Dermis blood vessel endothelial cell (primary cell): ENCODE measurements around the gene HCFC1. TPM values are rescaled to one million over a fixed set of nuclear protein-coding genes. Genes with fewer than 3 reads are reported as not detected.
A peak's percentile ranks its signal among the peaks of the same experiment; 100 is the strongest.

ENCODE experiments used
- DNase-seq: peaks from one replicate; pipeline ENCODE4 v3.0.0; 2010
- total RNA-seq: library from RNA; depleted of rRNA; stranded (reverse); fragments of >200 nt; gene quantifications from 2 replicates; pipeline ENCODE4 v1.2.3, GENCODE V29; 2014

The HCFC1 gene
- total RNA-seq, 1 donor from 2014 or later, result 15.3 TPM

DNA sequence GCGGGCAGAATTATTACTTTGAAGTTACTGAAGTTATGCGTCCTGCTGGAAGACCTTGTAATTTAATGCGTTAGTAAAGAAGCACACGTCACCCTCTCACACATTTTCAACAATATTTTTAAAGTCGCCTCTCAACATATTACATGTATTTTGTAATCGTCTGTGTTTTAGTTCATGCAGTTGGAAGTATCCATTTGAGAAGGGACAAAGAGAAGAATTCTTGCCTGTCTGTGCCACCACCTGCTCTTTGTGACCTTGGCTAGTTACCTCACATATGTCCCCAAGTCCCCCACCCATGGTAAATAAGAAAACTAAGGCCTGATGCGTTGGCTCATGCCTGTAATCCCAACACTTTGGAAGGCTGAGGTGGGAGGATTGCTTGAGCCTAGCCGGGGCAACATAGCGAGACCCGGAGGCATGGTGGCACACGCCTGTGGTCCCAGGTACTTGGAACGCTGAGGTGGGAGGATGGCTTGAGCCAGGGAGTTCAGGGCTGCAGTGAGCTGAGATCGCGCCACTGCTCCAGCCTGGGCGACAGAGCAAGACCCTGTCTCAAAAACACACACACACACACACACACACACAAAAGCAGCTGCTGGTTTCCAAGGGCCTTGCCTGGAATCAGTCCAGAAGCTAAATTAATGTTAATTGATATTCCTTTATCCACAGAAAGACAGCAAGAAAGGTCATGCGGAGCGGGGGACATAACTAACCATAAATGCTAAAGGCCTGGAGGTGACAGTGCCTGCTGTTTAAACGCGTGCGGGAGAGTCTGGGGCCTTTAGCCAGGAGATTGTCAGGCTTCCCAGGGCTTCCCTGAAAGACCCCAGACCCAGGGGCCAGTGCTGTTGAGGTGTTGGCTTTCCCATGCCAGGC lies 1.7 kb upstream of the HCFC1 start:
- DNase-seq, result no peak

- peak; percentile 85 for DNase-seq
Measured at GRCh38 chrX:153972368-153973126, 929 bp upstream of the HCFC1 start, which contains the start of gene TMEM187. Gene TMEM187, plus strand, starts transcription at chrX:153972754. Its CDS starts 9,309 bp downstream, at chrX:153982063.

GRCh38 chrX:153971124-153971449 lies 531 bp downstream of the HCFC1 start:
- peak; percentile 86 for DNase-seq

DNA sequence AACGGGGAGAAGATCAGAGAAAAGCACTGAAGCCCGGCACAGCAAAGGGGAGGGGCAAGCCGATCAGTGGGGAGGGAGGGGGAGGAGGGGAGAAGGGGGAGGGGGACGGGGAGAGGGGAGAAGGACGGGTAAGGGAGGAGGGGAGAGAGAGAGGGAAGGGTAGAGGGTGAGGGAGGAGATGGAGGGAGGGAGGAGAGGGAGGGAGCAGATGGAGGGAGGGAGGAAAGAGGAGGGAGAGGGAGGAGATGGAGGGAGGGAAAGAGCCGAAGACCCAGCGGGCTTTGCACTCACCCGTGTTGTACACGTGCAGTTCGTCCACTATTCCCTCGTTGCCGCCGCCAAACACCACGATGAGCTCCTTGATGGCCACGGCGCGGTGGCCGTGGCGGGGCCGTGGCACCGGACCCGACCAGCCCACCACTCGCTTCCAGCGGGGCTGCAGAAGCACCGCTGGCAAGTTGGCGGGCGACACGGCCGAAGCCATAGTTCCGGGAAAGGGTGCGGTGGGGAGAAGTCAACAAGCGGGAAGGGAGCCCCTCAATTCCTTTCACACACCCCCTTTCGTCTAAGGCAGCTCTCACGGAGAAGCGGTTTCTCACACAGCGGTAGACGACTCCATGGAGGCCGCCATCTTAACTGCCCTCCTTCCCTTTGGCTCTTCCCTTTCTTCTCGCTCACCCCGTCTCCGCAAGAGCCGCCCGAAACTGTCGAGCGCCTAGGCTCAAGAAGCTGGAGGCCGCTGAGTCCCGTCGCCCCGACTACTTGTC lies 1.1 kb downstream of the HCFC1 start:
- peak; percentile 25 for DNase-seq

GRCh38 chrX:153969904-153970356 lies 1.7 kb downstream of the HCFC1 start:
- peak; percentile 23 for DNase-seq

DNA sequence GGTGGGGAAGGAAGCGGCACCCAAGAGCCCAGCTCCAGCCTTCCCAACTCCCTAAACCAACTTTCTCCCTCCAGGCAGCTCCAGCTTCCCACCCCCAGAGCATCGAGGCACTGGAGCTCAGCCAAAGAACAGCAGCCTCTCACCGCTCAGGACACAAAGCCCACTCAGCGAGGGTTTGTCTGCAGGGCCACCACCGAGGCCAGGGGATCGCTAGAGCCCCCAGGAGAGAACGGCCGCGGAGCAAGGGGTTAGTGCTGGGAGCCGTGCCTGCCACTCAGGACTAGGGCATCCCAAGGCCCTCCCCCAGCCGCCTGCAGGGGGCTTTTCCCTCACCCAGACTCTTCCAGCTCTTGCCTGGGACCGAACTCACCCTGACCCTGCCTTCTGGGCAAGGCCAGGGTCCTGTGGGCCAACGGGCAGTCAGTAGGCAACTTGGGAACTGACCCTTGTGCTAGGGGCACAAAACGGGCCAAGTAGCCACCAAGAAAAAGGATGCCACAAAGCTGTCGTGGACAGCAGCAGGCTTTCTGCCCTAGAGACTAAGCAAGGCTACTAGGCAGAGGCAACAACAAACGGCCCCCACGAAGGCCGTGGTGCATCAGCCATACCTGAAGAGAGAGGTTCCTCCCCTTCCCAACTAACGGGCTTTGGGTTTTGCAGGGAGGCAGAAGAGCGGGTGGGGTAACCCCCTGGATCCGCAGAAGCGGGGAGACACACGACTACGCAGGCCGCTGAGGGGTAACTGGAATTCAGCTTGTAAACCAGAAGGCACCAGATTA lies 2.3 kb downstream of the HCFC1 start:
- DNase-seq, result peak; percentile 17

- DNase-seq, result peak; percentile 27
Measured at GRCh38 chrX:153968754-153969124, 2.9 kb downstream of the HCFC1 start.

DNA sequence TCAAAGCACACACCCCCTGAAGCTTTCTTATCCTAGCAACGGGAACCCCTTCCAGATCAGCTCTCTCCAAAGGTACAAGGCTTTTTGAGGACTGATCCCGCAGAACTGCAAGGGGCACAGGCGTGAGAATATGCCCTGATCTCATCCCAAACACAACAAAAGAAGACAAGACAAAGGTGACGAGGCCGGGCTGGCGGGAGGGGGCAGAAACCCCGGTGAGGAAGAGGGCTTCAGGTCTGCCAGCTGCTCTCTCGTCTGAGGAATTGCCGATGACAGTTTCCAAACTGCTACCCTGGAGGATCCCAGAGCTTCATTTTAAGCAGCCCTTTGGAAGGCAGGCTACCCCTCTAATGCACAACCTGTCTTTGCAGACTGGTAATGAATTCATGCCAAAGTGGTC lies 3.4 kb downstream of the HCFC1 start:
- DNase-seq, result no peak

DNA sequence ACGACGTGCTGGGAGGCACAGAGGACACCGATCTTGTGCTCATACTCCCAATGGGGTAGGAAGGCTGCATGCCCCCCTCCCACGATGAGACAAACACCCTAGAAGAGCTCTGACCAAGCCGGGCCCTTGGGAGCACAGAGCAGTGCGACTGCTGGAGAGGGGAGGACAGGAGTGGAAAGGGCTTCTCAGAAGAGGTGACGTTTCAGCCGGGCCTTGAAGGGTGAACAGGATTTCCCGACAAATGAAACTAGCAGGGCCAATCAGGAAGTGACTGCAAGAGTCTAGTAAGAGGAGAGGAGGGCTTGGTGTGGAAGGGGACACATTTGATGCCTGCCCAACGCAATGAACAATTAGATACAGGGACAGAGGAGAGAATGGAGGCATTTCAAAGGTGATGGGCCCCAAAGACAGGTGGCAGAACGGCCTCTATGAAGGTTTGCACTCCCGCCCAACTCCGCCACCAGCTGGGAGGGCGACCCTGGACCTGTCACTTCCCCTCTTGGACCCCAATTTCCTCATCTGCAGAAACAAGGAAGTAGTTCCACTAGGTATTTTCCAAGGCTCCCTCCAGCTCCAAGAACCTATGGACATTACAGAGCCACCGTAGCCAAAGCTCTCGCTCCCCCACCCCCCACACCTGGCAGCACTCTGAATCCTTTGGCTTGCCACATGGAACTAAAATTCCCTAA lies 3.9 kb downstream of the HCFC1 start:
- DNase-seq, result peak; percentile 44

DNA sequence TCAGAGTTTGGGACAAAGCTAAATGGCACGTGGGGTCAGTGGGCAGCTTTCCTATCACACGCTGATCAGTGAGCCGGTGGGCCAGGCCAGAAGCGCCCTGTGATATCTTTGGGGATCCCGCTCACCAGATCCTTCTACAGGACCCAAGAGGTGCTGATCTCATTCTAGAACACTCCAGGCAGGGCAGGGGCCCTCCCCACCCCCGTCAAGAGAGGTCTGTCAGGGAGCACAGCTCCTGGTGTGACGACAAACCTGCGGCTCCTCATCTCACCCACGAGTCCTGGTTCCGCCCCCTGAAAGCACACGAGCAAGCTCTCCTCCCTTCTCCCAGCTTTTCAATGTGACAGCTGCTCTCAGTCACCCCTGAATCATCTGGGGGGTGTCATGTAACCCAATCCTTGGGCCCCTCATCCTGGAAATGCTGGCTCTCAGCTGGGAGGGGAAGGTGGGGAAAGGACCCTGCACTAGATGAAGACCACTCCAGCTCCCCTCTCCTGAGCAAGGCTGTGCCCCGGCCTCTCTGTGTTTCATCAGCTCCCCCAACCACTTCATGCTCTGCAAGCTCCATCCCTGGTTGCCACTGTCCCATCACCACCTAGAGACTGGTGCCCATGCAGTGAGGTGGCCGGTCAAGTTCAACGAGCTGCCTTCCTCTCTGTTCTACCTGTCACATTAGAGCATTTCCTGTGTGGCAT lies 4.6 kb downstream of the HCFC1 start:
- DNase-seq, result no peak

DNA sequence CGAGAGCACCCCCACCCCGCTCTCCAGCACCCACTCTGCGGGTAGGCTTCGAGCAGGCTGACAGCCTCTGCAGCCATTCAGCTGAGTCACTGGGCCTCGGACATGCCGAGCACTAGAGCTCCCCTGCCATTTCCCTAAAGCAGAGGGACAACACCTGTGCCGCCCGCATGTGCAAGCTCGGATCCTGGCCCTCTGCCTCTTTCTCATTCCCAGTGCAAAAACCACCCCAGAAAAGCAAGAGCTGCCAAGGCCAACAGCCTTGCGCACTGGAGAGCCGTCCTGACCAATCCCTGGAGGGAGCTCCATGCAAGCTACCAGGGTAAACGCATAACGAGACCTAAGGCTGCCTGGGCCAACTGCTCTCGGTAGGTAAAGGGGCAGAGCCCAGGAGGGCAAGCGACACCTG lies 5.3 kb downstream of the HCFC1 start:
- no peak for DNase-seq

DNA sequence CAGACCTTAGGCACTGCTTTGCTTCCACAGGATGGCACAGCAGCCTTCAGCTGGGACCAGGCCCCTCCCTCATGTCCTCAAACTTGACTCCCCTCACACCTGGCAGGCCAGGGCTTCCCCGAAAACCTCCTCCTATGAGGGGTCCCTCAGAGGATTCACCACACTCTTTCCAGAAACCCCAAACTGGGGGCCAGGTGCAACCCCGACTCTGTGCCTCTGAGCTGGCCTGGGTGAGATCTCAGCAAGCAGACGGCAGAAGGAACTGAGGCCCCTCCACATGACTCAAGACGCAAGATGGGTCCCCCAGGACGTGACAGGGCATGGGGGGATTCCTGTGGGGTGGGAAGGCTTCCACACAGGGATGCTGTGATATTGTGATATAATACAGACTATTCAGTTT lies 6.2 kb downstream of the HCFC1 start:
- no peak for DNase-seq

DNA sequence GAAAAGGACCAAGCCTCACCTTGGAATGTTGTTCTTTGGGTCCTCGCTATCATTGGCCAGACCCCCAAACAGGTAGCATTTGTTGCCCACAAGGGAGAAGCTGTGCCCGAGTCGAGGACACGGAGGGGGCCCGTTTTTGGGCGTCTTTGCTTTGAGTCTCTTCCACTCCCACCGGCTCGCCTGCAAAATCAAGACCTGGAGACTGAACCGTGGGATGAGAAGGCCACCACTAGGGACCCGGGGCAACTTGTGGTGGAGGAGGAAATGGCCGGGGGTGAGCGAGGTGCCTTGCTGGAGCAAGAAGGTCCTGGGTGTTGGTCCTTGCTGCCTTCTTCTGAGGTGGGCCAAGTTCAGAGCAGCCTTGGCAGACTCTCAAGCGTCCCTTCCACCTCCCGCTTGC lies 7.5 kb downstream of the HCFC1 start:
- no peak for DNase-seq

DNA sequence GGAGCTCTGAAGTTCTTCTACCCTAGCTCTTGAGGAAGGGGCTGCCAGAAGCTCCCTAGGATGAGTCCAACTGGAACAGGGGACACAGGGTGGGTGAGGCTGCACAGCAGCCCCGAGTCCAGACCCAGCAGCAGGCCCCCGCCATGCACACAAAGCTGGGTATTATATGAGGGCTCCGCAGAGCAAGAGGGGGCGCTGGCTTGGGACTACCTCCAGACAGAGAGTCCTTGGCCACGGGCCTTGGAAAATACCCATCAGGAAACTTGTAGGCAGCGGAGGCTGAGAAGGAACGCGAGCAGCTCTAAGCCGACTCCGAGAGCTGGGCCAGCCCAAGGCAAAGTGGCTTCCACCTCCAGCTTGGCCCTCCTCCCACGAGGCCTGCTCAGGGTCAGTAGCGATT lies 8.1 kb downstream of the HCFC1 start:
- no peak for DNase-seq

- no peak for DNase-seq
Measured at GRCh38 chrX:153961292-153961691, 10.3 kb downstream of the HCFC1 start.

DNA sequence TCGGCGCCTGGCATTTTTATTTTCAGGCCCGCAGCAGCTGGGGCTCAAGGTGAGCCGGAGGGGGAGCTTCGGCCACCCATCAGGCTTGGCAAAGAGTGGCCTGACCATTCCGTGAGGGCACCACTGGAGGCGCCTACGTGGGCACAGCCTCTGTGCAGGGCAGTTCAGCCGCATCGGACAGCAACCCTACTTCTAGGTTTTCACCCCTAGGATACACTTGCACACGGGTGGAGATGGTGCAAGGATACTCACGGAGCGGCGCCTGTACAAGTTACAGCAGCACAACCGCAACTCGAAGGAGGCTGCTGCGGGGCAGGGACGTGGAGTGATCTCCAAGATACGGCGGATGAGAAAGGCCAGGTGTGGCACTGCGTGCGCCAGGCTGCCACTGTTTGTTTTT lies 10.8 kb downstream of the HCFC1 start:
- DNase-seq, result no peak

GRCh38 chrX:153960077-153960476 lies 11.5 kb downstream of the HCFC1 start:
- no peak for DNase-seq

DNA sequence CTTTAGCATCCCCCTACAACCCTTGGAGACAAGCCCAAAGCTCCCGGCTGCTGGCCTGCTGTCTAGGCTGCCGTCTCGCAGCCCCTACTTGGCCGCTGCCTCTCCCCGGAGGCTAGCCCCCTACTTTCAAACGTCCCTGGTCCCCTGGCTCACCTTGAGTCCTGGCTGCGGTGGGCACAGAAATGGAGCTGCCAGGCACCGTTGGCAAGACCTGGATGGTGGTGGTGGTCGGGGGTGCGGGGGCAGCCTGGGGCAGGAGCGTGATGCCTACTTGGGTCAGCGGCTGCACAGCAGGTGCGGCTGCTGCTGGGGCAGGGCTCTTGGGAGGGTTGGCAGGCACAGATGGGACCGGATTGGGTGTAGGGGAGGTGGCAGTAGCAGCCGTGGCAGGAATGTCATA lies 12.0 kb downstream of the HCFC1 start:
- no peak for DNase-seq

GRCh38 chrX:153958605-153959004 lies 13.0 kb downstream of the HCFC1 start:
- DNase-seq, result no peak

DNA sequence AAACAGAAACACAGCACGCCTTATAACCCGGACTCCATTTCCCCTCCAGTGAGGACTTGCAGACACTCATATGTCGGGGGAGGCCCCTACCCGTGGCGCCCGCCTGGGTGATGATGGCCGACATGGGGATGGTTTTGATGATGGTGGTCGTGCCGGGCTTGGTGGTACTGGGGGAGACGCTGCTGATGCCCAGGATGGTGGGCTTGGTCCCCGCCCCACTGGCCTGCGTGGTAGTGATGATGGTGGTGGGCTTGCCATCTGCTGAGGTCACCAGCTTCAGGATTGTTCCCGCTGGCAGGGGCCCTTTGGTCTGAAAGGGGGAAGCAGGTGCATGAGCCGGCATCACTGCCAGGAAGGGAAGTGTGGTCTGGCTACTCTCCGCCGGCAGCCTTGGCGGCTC lies 14.4 kb downstream of the HCFC1 start:
- no peak for DNase-seq
